Endodermal cell (in vitro differentiated cells): Measurements from ENCODE around the gene SPTLC3. TPM values are rescaled to one million over a fixed set of nuclear protein-coding genes. Genes with fewer than 3 reads are reported as not detected.

ENCODE experiments used
- DNase-seq: peaks from one replicate; pipeline ENCODE4 v3.0.0-alpha.2; 2017
- H3K27ac ChIP-seq: 2 replicates; pipeline ENCODE4 v1.5.1; 2013; ENCODE audit warnings: mild to moderate bottlenecking, low read depth, low read length, moderate library complexity
- H3K27me3 ChIP-seq: 2 replicates; pipeline ENCODE4 v1.6.1; 2013; ENCODE audit warnings: mild to moderate bottlenecking, low read length, moderate library complexity; ENCODE audit not compliant: insufficient read depth, control insufficient read depth, poor library complexity, severe bottlenecking
- H3K36me3 ChIP-seq: 2 replicates; pipeline ENCODE4 v1.7.0; 2013; ENCODE audit warnings: mild to moderate bottlenecking, low read length, moderate library complexity; ENCODE audit not compliant: control insufficient read depth, insufficient read depth
- H3K4me1 ChIP-seq: one replicate; pipeline ENCODE4 v1.7.0; 2013; ENCODE audit warnings: low read length; ENCODE audit not compliant: control insufficient read depth, insufficient read depth
- H3K4me3 ChIP-seq: 2 replicates; pipeline ENCODE4 v1.5.1; 2013; ENCODE audit warnings: mild to moderate bottlenecking, low read length, moderate library complexity
- H3K9ac ChIP-seq: 2 replicates; pipeline ENCODE4 v1.6.1; 2013; ENCODE audit warnings: mild to moderate bottlenecking, low read length, moderate library complexity; ENCODE audit not compliant: poor library complexity, severe bottlenecking; ENCODE audit errors: extremely low read depth
- H3K9me3 ChIP-seq: 2 replicates; pipeline ENCODE4 v1.6.1; 2013; ENCODE audit warnings: mild to moderate bottlenecking, low read length, moderate library complexity; ENCODE audit not compliant: control insufficient read depth
- H3K27ac Mint-ChIP-seq: 2 replicates; pipeline ENCODE4 v1.8.0; 2020; ENCODE audit warnings: mixed read lengths
- H3K27me3 Mint-ChIP-seq: 2 replicates; pipeline ENCODE4 v1.8.0; 2021; ENCODE audit warnings: mild to moderate bottlenecking, mixed read lengths; ENCODE audit not compliant: insufficient read depth
- H3K36me3 Mint-ChIP-seq: 2 replicates; pipeline ENCODE4 v1.8.0; 2020; ENCODE audit warnings: low read depth, mixed read lengths
- H3K4me1 Mint-ChIP-seq: 2 replicates; pipeline ENCODE4 v1.8.0; 2020; ENCODE audit warnings: mixed read lengths
- H3K4me3 Mint-ChIP-seq: 2 replicates; pipeline ENCODE4 v1.8.0; 2020; ENCODE audit warnings: mild to moderate bottlenecking, moderate library complexity, mixed read lengths
- H3K9me3 Mint-ChIP-seq: 2 replicates; pipeline ENCODE4 v1.8.0; 2020; ENCODE audit warnings: mild to moderate bottlenecking, mixed read lengths
- WGBS, 2 experiments: methylation state at CpG; one replicate each; pipeline versions ENCODE4 v1.1.5 to v1.1.7; 2013; ENCODE audit warnings: missing lambda C conversion rate in 2 of 2, mixed read lengths in 1 of 2; ENCODE audit not compliant: insufficient coverage in 1 of 2, insufficient read length in 1 of 2; 5-methylcytosine and 5-hydroxymethylcytosine counted together
- total RNA-seq, 2 donors: library from RNA; stranded (reverse); fragmentation: NEBNext Ultra II Directional in 1 of 2; extraction: Animal tissue kit (Norgen Biotek cat#: 25700) in 1 of 2; gene quantifications; 2 replicates in 1 of 2; 3 replicates in 1 of 2; pipeline ENCODE4 v1.2.1, GENCODE V29; 2021
- TF ChIP-seq, protein P1 (sequence below): fragments of 200-600 bp; sonication (generic); conservative IDR thresholded peaks from 2 replicates; pipeline ENCODE4 v1.5.0; 2021; ENCODE audit warnings: antibody characterized with exemption, mild to moderate bottlenecking

The SPTLC3 gene
- total RNA-seq, 2 donors from 2014 or later = 1.6 TPM

DNA sequence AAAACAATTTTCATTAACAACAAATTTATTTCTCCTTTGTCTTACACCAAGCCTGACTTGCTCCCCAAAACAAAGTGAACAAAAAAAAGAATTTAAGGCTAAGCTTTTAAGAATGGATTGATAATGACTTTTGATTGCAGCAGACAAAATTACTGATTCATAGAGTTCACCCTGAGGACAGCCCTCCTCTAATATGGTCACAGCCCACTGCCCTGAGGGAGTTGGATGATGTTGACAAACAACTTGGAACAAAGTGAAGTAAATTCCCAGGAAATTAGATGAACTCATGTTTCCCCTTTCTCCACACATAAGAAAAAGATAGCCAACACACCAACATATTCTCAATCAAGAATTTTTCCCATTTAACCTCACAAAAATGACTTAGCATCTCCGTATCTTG lies 204.6 kb downstream of the SPTLC3 start:
- H3K36me3 ChIP-seq = no peaks in the 10 kb centered on the region
- Mint-ChIP-seq H3K4me3 (no peak overlapping the region), H3K27me3 (peaks cover 42% of the 10 kb centered on the region), H3K9me3 (no peaks in the 10 kb centered on the region), H3K36me3 (no peaks in the 10 kb centered on the region), H3K27ac (no peak overlapping the region), H3K4me1 (no peaks in the 10 kb centered on the region)
- no peaks in the 10 kb centered on the region for H3K9me3 ChIP-seq
- DNase-seq = no peak
- H3K4me1 ChIP-seq = no peaks in the 10 kb centered on the region
- H3K4me3 ChIP-seq = no peak overlapping the region
- no peak overlapping the region for H3K9ac ChIP-seq
- peaks cover 49% of the 10 kb centered on the region for H3K27me3 ChIP-seq
- WGBS, 2 experiments = 96 to 100% methylated on average over 1 of the region's 1 CpG
- TF ChIP-seq, protein P1, sequence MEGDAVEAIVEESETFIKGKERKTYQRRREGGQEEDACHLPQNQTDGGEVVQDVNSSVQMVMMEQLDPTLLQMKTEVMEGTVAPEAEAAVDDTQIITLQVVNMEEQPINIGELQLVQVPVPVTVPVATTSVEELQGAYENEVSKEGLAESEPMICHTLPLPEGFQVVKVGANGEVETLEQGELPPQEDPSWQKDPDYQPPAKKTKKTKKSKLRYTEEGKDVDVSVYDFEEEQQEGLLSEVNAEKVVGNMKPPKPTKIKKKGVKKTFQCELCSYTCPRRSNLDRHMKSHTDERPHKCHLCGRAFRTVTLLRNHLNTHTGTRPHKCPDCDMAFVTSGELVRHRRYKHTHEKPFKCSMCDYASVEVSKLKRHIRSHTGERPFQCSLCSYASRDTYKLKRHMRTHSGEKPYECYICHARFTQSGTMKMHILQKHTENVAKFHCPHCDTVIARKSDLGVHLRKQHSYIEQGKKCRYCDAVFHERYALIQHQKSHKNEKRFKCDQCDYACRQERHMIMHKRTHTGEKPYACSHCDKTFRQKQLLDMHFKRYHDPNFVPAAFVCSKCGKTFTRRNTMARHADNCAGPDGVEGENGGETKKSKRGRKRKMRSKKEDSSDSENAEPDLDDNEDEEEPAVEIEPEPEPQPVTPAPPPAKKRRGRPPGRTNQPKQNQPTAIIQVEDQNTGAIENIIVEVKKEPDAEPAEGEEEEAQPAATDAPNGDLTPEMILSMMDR = no peak
- H3K27ac ChIP-seq = no peak overlapping the region

DNA sequence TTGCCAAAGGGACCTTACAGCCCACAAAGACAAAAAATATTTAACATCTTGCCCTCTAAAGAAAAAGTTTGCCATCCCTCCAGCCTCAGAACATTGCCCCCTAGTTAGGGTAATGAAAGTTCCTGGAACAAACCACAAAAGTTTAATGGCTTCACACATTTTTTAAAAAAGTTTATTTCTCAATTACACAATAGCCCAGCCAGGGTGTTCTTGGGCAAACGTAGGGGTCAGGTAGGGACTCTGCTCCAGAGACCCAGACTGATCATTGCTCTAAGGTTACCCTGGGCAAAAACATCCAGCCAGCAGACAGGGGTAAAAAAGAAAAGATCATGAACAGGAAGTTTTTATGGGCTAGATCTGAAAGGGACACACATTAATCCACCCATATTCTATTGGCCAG lies 207.8 kb downstream of the SPTLC3 start:
- no peak overlapping the region for H3K27ac Mint-ChIP-seq
- H3K4me3 ChIP-seq = no peak overlapping the region
- H3K36me3 Mint-ChIP-seq = no peaks in the 10 kb centered on the region
- H3K9ac ChIP-seq = no peak overlapping the region
- H3K9me3 Mint-ChIP-seq = no peaks in the 10 kb centered on the region
- H3K4me1 ChIP-seq = no peaks in the 10 kb centered on the region
- H3K9me3 ChIP-seq = no peaks in the 10 kb centered on the region
- no peaks in the 10 kb centered on the region for H3K36me3 ChIP-seq
- peaks cover 65% of the 10 kb centered on the region for H3K27me3 Mint-ChIP-seq
- H3K27me3 ChIP-seq = peaks cover 75% of the 10 kb centered on the region
- H3K4me3 Mint-ChIP-seq = no peak overlapping the region
- WGBS, 2 experiments = 69% methylated on average over 1 of the region's 1 CpG; no CpG with 5 or more reads in 1 of the 2 experiments
- H3K27ac ChIP-seq = no peak overlapping the region
- DNase-seq = no peak
- TF ChIP-seq, protein P1 = no peak
- peaks cover 7% of the 10 kb centered on the region for H3K4me1 Mint-ChIP-seq

Other genes starting within 250 kb of the SPTLC3 start
- gene ISM1, start 212.3 kb downstream of the SPTLC3 start, total RNA-seq = 1 to 10 TPM in 1 of 2 donors, under 1 TPM in 1; 0.24 to 1.1 TPM